Neuronal stem cell (in vitro differentiated cells): ENCODE data around the gene TMEM179.

ENCODE experiments used
- DNase-seq: peaks from one replicate; pipeline ENCODE4 v3.0.0-alpha.2; 2013; ENCODE audit warnings: low spot score
- H2AFZ ChIP-seq: one replicate; pipeline ENCODE4 v1.6.1; 2013; ENCODE audit warnings: mild to moderate bottlenecking, low read length, inconsistent platforms
- H2AK5ac ChIP-seq: 2 replicates; pipeline ENCODE4 v1.6.1; 2013; ENCODE audit warnings: low read depth, mild to moderate bottlenecking, inconsistent platforms, low read length, moderate library complexity, mixed read lengths
- H2BK120ac ChIP-seq: 2 replicates; pipeline ENCODE4 v1.6.1; 2013; ENCODE audit warnings: low read depth, mild to moderate bottlenecking, inconsistent platforms, low read length, moderate library complexity, mixed read lengths
- H2BK12ac ChIP-seq: one replicate; pipeline ENCODE4 v1.6.1; 2013; ENCODE audit warnings: low read length, inconsistent platforms
- H2BK15ac ChIP-seq: 2 replicates; pipeline ENCODE4 v1.6.1; 2013; ENCODE audit warnings: mild to moderate bottlenecking, low read length, inconsistent platforms, mixed read lengths
- H2BK5ac ChIP-seq: one replicate; pipeline ENCODE4 v1.6.1; 2013; ENCODE audit warnings: inconsistent platforms, mild to moderate bottlenecking, low read length, moderate library complexity
- H3K14ac ChIP-seq: one replicate; pipeline ENCODE4 v1.6.1; 2013; ENCODE audit warnings: low read length, inconsistent platforms
- H3K18ac ChIP-seq: 2 replicates; pipeline ENCODE4 v1.6.1; 2013; ENCODE audit warnings: low read length, inconsistent platforms
- H3K23ac ChIP-seq: 2 replicates; pipeline ENCODE4 v1.6.1; 2013; ENCODE audit warnings: low read depth, mild to moderate bottlenecking, mixed read lengths, low read length, inconsistent platforms; ENCODE audit not compliant: poor library complexity
- H3K27ac ChIP-seq: replicated peaks from 3 replicates; pipeline ENCODE4 v1.5.1; 2013; ENCODE audit warnings: low read length, inconsistent platforms
- H3K27me3 ChIP-seq, 3 experiments: 2 replicates each; pipeline ENCODE4 v1.6.1; 2013; ENCODE audit warnings: low read length in 3 of 3, mild to moderate bottlenecking in 2 of 3, inconsistent platforms in 1 of 3, low read depth in 1 of 3, mixed read lengths in 1 of 3, moderate library complexity in 1 of 3; ENCODE audit not compliant: control insufficient read depth in 3 of 3, insufficient read depth in 3 of 3
- H3K36me3 ChIP-seq, 2 donors: replicated peaks in 1 of 2; 2 replicates each; pipeline ENCODE4 v1.6.1; 2013; ENCODE audit warnings: low read length in 2 of 2; ENCODE audit not compliant: control insufficient read depth in 2 of 2, insufficient read depth in 2 of 2
- H3K4ac ChIP-seq: 2 replicates; pipeline ENCODE4 v1.6.1; 2013; ENCODE audit warnings: inconsistent platforms, mild to moderate bottlenecking, low read length, moderate library complexity
- H3K4me1 ChIP-seq, 2 donors: 1 replicate in 1 of 2; 2 replicates in 1 of 2; pipeline ENCODE4 v1.6.1; 2013; ENCODE audit warnings: low read length in 2 of 2, low read depth in 1 of 2; ENCODE audit not compliant: control insufficient read depth in 2 of 2, insufficient read depth in 1 of 2
- H3K4me2 ChIP-seq: one replicate; pipeline ENCODE4 v1.6.1; 2013; ENCODE audit warnings: mild to moderate bottlenecking, low read length, inconsistent platforms; ENCODE audit not compliant: insufficient read depth, poor library complexity, severe bottlenecking
- H3K4me3 ChIP-seq, 2 donors: 2 replicates each; pipeline ENCODE4 v1.5.1; 2013; ENCODE audit warnings: low read length in 2 of 2, mild to moderate bottlenecking in 2 of 2, inconsistent platforms in 1 of 2, moderate library complexity in 1 of 2
- H3K79me1 ChIP-seq: one replicate; pipeline ENCODE4 v1.6.1; 2013; ENCODE audit warnings: low read depth, mild to moderate bottlenecking, inconsistent platforms, low read length, moderate library complexity
- H3K9ac ChIP-seq: one replicate; pipeline ENCODE4 v1.6.1; 2013; ENCODE audit warnings: mild to moderate bottlenecking, low read depth, low read length, inconsistent platforms; ENCODE audit not compliant: poor library complexity
- H3K9me3 ChIP-seq, 2 donors: replicated peaks in 1 of 2; 2 replicates each; pipeline versions ENCODE3 to v1.6.1; 2013; ENCODE audit warnings: low read length in 2 of 2, mild to moderate bottlenecking in 2 of 2, inconsistent platforms in 1 of 2, low read depth in 1 of 2, mixed read lengths in 1 of 2, moderate library complexity in 1 of 2; ENCODE audit not compliant: control insufficient read depth in 2 of 2, insufficient read depth in 1 of 2
- H4K8ac ChIP-seq: one replicate; pipeline ENCODE4 v1.6.1; 2013; ENCODE audit warnings: low read depth, mild to moderate bottlenecking, inconsistent platforms, low read length, moderate library complexity
- H4K91ac ChIP-seq: one replicate; pipeline ENCODE4 v1.6.1; 2013; ENCODE audit warnings: low read length, low read depth, mild to moderate bottlenecking, inconsistent platforms; ENCODE audit not compliant: poor library complexity
- WGBS, 2 donors: extraction: QIAGEN DNeasy Blood & Tissue Kit; methylation state at CpG; one replicate each; pipeline ENCODE4 v1.1.7; 2013; ENCODE audit warnings: missing lambda C conversion rate in 2 of 2, mixed read lengths in 1 of 2; ENCODE audit not compliant: insufficient read length in 2 of 2, insufficient replicate concordance in 1 of 2; ENCODE audit errors: extremely low coverage in 2 of 2; 5-methylcytosine and 5-hydroxymethylcytosine counted together

Gene TMEM179

DNA sequence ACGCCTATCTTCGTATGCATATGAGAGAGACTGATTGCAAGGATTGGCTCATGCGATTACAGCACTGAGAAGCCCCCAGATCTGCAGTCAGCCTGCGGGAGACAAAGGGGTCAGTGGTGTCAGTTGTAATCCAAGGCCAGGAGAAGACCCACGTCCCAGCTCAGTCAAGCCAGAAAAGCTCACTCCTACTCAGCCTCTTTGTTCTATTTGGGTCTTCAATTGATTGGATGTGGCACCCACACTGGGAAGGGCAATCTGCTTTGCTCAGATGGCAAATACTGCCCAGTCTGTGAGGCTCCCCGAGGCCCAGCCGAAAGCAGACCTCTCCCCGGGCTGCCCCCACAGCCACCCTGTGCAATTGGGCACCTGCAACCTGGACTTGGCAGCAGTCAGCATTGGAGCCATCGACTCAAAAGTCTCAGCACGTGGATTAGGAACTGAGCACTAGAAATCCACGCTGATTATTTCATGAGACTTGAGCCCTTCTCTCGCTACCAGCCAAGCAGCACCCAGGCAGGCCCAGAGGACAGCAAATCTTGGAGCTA, 39.6 kb upstream of the TMEM179 start:
- Histone ChIP-seq H3K9me3 (peaks cover 3% of the 10 kb centered on the region in 2 donors), H2BK12ac (no peak overlapping the region), H3K23ac (no peak overlapping the region), H3K27ac (no peak overlapping the region), H3K36me3 (no peaks in the 10 kb centered on the region), H3K9ac (no peak overlapping the region), H2BK120ac (no peak overlapping the region), H3K4me3 (no peak overlapping the region), H3K27me3 (peaks cover 0 to 16% (median 0%) of the 10 kb centered on the region in 3 experiments), H3K18ac (no peak overlapping the region), H4K91ac (no peak overlapping the region), H2AK5ac (no peak overlapping the region), H4K8ac (no peak overlapping the region), H2AFZ (no peak overlapping the region), H3K4me1 (peaks cover 0 to 4% of the 10 kb centered on the region in 2 donors), H2BK15ac (no peak overlapping the region), H2BK5ac (no peak overlapping the region), H3K4me2 (no peak overlapping the region), H3K14ac (no peak overlapping the region), H3K79me1 (no peaks in the 10 kb centered on the region), H3K4ac (no peak overlapping the region)
- no peak for DNase-seq
- WGBS, 2 donors = no CpG with 5 or more reads among the region's 12 CpGs

- Histone ChIP-seq H3K79me1 (no peaks in the 10 kb centered on the region), H2AFZ (no peak overlapping the region), H3K27ac (no peak overlapping the region), H3K4ac (no peak overlapping the region), H4K91ac (no peak overlapping the region), H3K9me3 (peaks cover 3% of the 10 kb centered on the region in 2 donors), H3K14ac (no peak overlapping the region), H2AK5ac (peak overlapping the region; percentile 58), H3K4me2 (no peak overlapping the region), H3K9ac (no peak overlapping the region), H2BK120ac (no peak overlapping the region), H3K18ac (no peak overlapping the region), H3K27me3 (peaks cover 0 to 24% (median 0%) of the 10 kb centered on the region in 3 experiments), H3K4me1 (peaks cover 0 to 8% of the 10 kb centered on the region in 2 donors), H2BK5ac (no peak overlapping the region), H3K4me3 (no peak overlapping the region), H3K23ac (no peak overlapping the region), H3K36me3 (no peaks in the 10 kb centered on the region), H4K8ac (no peak overlapping the region), H2BK15ac (no peak overlapping the region), H2BK12ac (no peak overlapping the region)
- WGBS, 2 donors = no CpG with 5 or more reads among the region's 8 CpGs
- no peak for DNase-seq
Measured at GRCh38 chr14:104643306-104643705, 38.7 kb upstream of the TMEM179 start.

DNA sequence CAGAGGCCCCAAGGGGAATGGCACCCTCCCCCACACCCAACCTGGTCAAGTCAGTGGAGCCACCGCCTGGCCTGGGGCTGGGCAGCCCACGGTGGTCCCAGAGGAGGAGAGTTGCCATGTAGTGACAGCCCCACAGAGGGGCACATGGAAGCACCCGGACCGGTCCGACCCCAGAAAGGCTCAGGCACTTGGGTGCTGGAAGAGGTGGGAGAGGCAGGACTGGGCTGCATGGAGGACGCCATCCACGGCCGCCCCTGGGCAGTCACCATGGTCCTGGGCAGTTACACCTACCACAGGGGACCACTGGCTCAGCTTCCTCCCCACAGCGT, 37.9 kb upstream of the TMEM179 start:
- Histone ChIP-seq H2BK5ac (no peak overlapping the region), H2AK5ac (peak overlapping the region; percentile 57), H2BK120ac (no peak overlapping the region), H3K14ac (no peak overlapping the region), H3K4me1 (peaks cover 0 to 8% of the 10 kb centered on the region in 2 donors), H2AFZ (no peak overlapping the region), H3K9ac (no peak overlapping the region), H3K4me3 (no peak overlapping the region), H3K4me2 (no peak overlapping the region), H3K27me3 (peaks cover 0 to 29% (median 0%) of the 10 kb centered on the region in 3 experiments), H3K4ac (no peak overlapping the region), H3K9me3 (peaks cover 2 to 3% of the 10 kb centered on the region in 2 donors), H2BK15ac (peak overlapping the region; percentile 42), H3K36me3 (no peaks in the 10 kb centered on the region), H3K79me1 (no peaks in the 10 kb centered on the region), H4K8ac (no peak overlapping the region), H4K91ac (no peak overlapping the region), H3K18ac (peak overlapping the region; percentile 45), H2BK12ac (no peak overlapping the region), H3K23ac (no peak overlapping the region), H3K27ac (no peak overlapping the region)
- DNase-seq = no peak
- WGBS, 2 donors = no CpG with 5 or more reads among the region's 9 CpGs

- Histone ChIP-seq H3K9me3 (peaks cover 0 to 3% of the 10 kb centered on the region in 2 donors), H3K4ac (no peak overlapping the region), H2BK5ac (no peak overlapping the region), H3K4me1 (peaks cover 0 to 8% of the 10 kb centered on the region in 2 donors), H4K91ac (no peak overlapping the region), H3K79me1 (no peaks in the 10 kb centered on the region), H3K14ac (no peak overlapping the region), H4K8ac (no peak overlapping the region), H2AFZ (peak overlapping the region; percentile 40), H2BK15ac (no peak overlapping the region), H3K4me3 (peak overlapping the region in 1 of 2 donors; percentile 19), H3K23ac (no peak overlapping the region), H2AK5ac (peak overlapping the region; percentile 57), H3K4me2 (no peak overlapping the region), H3K27me3 (peaks cover 0 to 29% (median 0%) of the 10 kb centered on the region in 3 experiments), H3K36me3 (no peaks in the 10 kb centered on the region), H3K9ac (no peak overlapping the region), H3K18ac (no peak overlapping the region), H3K27ac (no peak overlapping the region), H2BK120ac (no peak overlapping the region), H2BK12ac (no peak overlapping the region)
- no peak for DNase-seq
- no CpG with 5 or more reads among the region's 23 CpGs for WGBS, 2 donors
Measured at GRCh38 chr14:104641753-104642539, 37.4 kb upstream of the TMEM179 start.
